ENCODE measurements around the gene GCN1. TPM values are rescaled to one million over a fixed set of nuclear protein-coding genes. Genes with fewer than 3 reads are reported as not detected.

The GCN1 gene
- total RNA-seq, 1 experiment from 2014 or later: 47.4 TPM

DNA sequence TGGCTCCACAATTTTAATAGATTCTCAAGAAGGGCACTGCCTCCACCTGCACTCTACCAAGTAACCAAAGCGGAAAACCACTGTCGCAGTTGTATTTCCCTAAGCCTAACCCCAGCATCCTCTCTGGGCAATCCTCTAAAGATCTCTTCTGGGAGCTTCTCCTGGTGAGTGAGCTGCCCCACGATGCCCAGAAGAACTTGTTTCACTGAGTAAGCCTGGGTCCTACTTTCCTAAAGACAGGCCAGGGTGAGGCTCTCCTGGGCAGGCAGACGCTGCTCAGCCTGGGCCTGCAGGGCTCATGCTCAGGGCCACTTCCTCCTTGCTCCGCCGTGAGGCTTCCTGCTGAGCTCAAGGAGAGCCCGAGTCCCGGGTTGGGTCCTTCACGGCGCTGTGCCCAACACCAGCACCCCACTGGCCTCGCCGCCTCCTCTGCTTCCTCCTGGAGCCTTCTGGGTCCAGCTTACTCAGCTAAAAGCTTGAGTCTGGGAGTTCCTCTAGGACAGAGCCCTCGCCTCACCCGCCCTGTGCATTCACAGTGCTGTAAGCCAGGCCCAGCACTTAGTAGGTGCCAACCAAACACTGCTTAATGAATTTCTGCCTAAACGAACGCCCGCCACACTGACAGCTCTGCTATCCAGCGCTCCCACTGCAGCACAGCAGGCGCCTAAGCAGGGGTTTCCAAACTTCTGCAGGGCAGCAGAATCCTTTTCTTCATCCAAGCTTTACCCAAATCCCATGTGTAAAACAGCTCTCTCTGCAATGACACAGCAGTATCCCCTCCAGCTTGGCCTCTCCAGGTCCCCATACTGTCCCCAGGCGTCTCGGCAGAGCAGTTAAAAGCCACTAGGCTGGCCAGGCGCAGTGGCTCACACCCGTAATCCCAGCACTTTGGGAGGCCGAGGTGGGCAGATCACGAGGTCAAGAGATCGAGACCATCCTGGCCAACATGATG lies 83.7 kb downstream of the GCN1 start:
- Histone ChIP-seq H3K9me3 (replicated peaks) (no peaks in the 10 kb centered on the region), H3K27me3 (replicated peaks) (no peaks in the 10 kb centered on the region), H3K4me3 (no peak overlapping the region), H3K27ac (no peak overlapping the region), H3K4me1 (replicated peaks) (peaks cover 8% of the 10 kb centered on the region), H3K36me3 (peaks cover 31% of the 10 kb centered on the region)
- no peak for DNase-seq (ENCODE audit: low read depth in 1 of 2, low spot score in 2 of 2)

DNA sequence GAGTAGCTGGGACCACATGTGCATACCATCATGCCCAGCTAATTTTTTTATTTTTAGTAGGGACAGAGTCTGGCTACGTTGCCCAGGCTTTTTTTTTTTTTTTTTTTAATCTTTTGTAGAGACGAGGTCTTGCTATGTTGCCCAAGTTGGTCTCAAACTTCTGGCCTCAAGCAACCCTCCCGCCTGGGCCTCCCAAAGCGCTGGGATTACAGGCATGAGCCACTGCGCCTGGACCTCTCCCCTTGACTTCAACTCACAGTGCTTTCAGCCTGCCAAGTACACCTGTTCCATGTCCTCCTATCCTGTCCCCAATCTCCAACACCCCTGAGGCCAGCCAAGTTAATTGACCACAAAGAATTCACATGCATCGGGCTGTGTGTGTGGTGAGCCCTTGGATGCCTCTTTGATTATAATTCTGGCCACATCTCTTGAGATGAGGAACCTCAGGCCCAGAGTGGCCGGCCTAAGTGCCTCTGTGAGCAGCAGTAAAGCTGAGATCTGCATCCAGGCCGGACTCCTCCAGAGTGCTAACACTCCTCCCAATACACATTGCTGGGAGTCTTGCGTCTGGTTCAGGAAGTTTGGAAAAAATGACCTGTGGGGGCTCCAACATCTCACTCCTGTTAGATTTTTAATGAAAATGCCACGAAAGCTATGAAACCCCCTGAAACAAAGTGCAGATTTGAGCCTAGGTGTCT lies 84.8 kb downstream of the GCN1 start:
- no peaks in the 10 kb centered on the region for H3K4me1 ChIP-seq (replicated peaks)
- DNase-seq (ENCODE audit: low read depth in 1 of 2, low spot score in 2 of 2): no peak
- no peaks in the 10 kb centered on the region for H3K27me3 ChIP-seq (replicated peaks)
- peaks cover 23% of the 10 kb centered on the region for H3K36me3 ChIP-seq
- H3K4me3 ChIP-seq: no peak overlapping the region
- no peak overlapping the region for H3K27ac ChIP-seq
- H3K9me3 ChIP-seq (replicated peaks): no peaks in the 10 kb centered on the region

DNA sequence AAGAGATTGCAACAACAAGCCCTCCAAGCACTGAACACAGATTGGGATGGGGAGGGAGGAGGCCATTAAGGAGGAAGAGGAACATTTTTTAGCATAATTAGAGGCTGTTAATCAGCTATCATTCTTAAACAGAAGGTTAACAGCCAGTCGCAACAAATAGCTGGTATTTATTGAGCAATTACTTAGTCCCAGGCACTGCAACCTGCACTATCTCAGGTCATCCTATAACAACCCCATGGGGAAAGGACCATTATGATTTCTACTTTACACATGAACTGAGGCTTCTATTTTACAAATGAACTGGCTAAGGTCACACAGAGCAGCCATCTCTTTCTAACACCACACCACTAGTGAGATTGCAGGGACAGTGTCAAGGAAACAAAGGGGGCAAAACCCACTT lies 88.4 kb downstream of the GCN1 start:
- Histone ChIP-seq H3K27ac (no peak overlapping the region), H3K36me3 (peaks cover 47% of the 10 kb centered on the region), H3K27me3 (replicated peaks) (no peaks in the 10 kb centered on the region), H3K4me1 (replicated peaks) (no peaks in the 10 kb centered on the region), H3K4me3 (no peak overlapping the region), H3K9me3 (replicated peaks) (no peaks in the 10 kb centered on the region)
- DNase-seq (ENCODE audit: low read depth in 1 of 2, low spot score in 2 of 2): no peak

DNA sequence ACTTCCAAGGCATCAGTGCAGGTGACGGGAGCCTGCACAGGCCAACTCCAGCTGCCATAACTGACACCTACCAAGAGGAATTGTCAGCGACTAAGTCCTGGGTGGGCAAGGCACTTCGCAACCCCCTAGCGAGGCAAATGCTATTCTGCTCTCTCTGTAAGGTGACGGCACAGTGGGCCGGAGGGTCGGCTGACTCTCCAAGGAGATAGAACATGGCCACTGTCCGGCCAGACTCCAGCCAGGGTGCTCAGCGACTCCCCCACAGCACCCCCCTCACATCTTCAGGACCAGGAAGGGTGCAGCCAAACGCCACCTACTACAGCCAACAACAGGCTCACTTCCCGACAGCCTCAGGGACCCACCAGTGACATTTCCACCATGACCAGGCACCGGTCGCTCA lies 91.1 kb downstream of the GCN1 start:
- no peaks in the 10 kb centered on the region for H3K4me1 ChIP-seq (replicated peaks)
- H3K9me3 ChIP-seq (replicated peaks): no peaks in the 10 kb centered on the region
- no peak overlapping the region for H3K4me3 ChIP-seq
- peaks cover 71% of the 10 kb centered on the region for H3K36me3 ChIP-seq
- H3K27me3 ChIP-seq (replicated peaks): no peaks in the 10 kb centered on the region
- H3K27ac ChIP-seq: no peak overlapping the region
- no peak for DNase-seq (ENCODE audit: low read depth in 1 of 2, low spot score in 2 of 2)

DNA sequence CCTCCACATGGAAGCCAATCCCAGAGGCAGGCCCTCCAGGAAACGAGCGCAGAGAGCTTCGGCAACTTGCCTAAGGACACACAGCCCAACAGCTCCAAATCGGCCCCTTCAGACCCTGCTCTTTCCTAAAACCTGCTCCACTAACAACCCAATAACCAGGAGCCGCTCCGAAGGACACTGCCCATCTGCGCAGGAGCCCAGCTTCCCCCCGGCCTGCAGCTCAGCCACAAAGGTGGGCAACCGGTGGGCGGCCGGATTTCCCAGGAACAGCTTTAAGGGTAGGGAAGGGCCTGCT lies 91.5 kb downstream of the GCN1 start:
- Histone ChIP-seq H3K9me3 (replicated peaks) (no peaks in the 10 kb centered on the region), H3K27ac (no peak overlapping the region), H3K27me3 (replicated peaks) (no peaks in the 10 kb centered on the region), H3K4me3 (no peak overlapping the region), H3K36me3 (peaks cover 75% of the 10 kb centered on the region), H3K4me1 (replicated peaks) (no peaks in the 10 kb centered on the region)
- no peak for DNase-seq (ENCODE audit: low read depth in 1 of 2, low spot score in 2 of 2)

DNA sequence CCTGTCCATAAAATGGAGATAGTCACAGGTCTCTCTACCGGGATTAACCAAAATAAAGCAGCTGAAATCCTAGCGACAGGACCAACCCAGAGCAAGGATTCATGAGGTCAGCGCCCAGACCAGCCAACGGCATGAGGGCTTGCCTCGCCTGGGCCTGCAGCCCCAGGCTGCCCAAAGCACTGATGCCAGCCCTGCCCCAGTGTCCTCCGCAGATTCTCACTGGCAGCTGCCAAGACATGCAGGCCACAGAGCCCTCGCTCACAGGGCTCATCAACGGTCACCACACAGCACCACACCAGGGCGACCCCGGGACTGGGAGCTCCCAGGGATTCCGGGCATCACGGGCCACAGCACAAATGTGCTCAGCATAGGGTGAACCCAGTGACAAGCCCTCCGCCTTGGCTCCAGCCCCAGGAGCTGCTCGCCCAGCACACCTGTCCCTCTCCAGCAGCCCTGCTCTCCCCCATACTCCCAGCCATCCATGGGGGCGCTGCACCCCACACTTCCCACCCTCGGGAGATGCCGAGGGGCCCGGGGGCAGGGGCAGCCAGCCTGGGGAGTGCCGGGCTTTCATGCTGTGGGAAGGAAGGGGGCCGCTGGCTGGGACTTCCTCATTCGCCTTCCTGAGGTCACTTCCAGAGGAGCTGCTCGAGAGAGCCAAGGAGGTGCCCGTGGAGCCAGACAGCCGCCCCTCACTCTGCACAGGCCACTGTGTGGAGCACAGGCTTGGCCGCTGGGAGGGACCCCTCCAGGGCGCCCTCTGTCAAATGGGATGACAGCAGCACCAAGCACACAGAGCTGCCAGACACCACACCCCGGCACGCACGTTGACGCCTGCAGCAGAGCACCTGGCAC lies 92.1 kb downstream of the GCN1 start:
- Histone ChIP-seq H3K4me3 (no peak overlapping the region), H3K9me3 (replicated peaks) (no peaks in the 10 kb centered on the region), H3K27ac (no peak overlapping the region), H3K4me1 (replicated peaks) (no peaks in the 10 kb centered on the region), H3K27me3 (replicated peaks) (no peaks in the 10 kb centered on the region), H3K36me3 (peaks cover 77% of the 10 kb centered on the region)
- DNase-seq (ENCODE audit: low read depth in 1 of 2, low spot score in 2 of 2): no peak

DNA sequence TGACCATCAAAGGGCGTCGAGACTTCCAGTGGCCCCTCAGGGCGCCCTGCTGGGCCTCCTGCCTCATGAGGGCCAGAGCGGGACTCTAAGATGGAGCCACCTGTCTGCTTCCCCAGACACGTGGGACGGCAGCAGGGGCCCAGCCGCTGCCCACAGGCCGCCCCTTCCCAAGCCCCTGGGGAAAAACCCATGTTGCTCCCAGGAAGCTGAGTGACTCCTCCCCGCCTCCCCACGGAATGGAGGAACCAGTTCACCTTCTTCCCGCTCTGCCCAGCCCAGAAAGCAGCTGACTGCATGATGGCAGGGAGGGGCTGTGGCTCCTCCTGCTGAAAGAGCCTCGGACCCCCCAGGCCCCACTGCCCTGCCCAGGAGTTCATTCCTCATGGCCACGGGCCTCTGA lies 92.9 kb downstream of the GCN1 start:
- Histone ChIP-seq H3K4me3 (no peak overlapping the region), H3K4me1 (replicated peaks) (no peaks in the 10 kb centered on the region), H3K27me3 (replicated peaks) (no peaks in the 10 kb centered on the region), H3K27ac (no peak overlapping the region), H3K36me3 (peaks cover 78% of the 10 kb centered on the region), H3K9me3 (replicated peaks) (no peaks in the 10 kb centered on the region)
- no peak for DNase-seq (ENCODE audit: low read depth in 1 of 2, low spot score in 2 of 2)

DNA sequence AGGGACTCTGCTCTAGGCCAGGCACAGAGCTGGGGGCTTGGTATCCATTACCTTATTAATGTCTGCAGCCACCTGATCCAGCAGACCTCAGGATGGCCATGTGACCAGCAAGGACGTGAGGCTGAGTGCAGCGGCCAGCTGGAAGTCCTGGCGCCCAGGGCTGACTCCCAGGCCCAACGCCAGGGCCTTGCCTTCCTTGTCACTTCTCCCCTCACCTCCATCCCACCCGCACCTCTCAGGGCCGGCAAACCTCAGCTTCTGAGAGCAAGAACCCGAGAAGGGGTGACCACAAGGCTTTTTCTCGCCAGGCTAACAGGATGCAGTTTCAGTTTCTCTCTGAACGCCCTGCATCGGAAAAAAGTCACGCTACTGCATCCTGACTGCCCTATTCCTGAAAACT lies 93.3 kb downstream of the GCN1 start:
- H3K27ac ChIP-seq: no peak overlapping the region
- no peaks in the 10 kb centered on the region for H3K4me1 ChIP-seq (replicated peaks)
- DNase-seq (ENCODE audit: low read depth in 1 of 2, low spot score in 2 of 2): no peak
- H3K4me3 ChIP-seq: no peak overlapping the region
- peaks cover 82% of the 10 kb centered on the region for H3K36me3 ChIP-seq
- no peaks in the 10 kb centered on the region for H3K27me3 ChIP-seq (replicated peaks)
- no peaks in the 10 kb centered on the region for H3K9me3 ChIP-seq (replicated peaks)

DNA sequence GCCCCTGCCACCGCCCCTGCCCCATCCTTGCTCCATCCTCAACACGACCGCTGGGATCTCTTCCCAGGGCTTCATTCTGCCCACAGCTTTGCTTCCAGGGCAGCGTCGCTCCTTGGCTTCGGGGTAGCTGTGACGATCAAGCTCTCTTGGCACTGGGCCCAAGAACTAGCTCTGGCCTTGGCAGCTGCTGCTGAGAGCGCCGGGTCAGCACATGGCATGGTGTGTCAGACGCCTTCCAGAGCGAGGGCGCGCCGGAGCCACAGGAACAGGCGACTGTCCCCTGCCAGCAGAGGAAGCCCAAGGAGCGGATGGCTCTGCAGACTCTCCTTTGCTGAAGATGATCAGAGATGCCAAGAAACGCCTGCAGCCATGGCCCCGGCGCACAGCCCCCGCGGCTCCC lies 93.9 kb downstream of the GCN1 start:
- Histone ChIP-seq H3K27me3 (replicated peaks) (no peaks in the 10 kb centered on the region), H3K4me3 (no peak overlapping the region), H3K27ac (no peak overlapping the region), H3K4me1 (replicated peaks) (no peaks in the 10 kb centered on the region), H3K9me3 (replicated peaks) (no peaks in the 10 kb centered on the region), H3K36me3 (peaks cover 85% of the 10 kb centered on the region)
- no peak for DNase-seq (ENCODE audit: low read depth in 1 of 2, low spot score in 2 of 2)

DNA sequence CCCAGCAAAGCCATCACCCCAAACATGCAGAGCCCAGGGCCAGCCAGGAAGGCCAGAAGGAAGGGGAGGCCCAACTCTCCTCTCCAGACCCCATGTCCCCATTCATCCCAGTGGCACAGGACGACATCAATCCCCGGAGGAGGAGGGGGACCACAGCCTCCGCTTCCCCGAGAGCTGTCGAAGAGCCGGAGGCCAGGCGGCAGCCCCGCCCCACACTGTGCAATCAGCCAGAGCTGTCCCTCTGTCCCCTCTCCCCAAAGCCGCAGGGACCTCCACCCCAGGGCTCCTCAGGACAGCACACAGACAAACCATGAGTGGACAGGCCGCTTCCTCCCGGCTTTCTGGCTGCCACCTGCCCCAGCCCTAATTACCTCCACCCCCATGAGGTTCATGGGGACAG lies 94.8 kb downstream of the GCN1 start:
- no peak overlapping the region for H3K4me3 ChIP-seq
- H3K27ac ChIP-seq: no peak overlapping the region
- peaks cover 82% of the 10 kb centered on the region for H3K36me3 ChIP-seq
- no peaks in the 10 kb centered on the region for H3K9me3 ChIP-seq (replicated peaks)
- DNase-seq (ENCODE audit: low read depth in 1 of 2, low spot score in 2 of 2): no peak
- no peaks in the 10 kb centered on the region for H3K4me1 ChIP-seq (replicated peaks)
- no peaks in the 10 kb centered on the region for H3K27me3 ChIP-seq (replicated peaks)

DNA sequence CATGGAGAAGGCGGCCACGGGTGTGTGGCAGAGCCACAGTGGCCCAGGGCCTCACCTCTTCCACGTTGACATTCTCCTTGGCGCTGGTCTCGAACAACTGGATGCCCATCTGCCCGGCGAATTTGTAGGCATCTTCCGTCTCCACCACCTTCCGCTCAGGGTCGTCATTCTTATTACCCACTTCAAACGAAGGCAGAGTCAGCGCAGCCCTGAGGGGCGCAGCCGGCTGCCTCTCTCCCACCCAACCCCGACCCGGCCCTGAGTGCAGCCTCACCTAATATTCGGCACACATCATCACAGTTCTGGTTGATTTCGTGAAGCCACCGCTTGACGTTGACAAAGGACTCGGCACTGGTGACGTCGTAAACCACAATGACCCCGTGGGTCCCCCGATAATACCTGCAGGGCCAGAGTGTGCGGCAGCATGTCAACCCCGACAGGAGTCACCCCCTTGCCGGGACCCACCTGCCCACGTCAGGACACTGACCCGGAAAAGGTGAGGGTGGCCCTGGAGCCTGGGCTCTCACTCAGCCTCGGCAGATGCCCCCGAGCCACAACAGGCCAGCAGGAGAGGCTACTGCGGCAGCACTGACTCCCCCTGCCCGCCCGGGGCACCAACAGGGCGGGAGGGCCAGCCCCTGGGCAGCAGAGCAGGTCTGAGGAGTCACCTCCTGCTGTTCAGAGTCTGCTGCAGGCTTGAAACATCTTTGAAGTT lies 95.6 kb downstream of the GCN1 start:
- Histone ChIP-seq H3K4me1 (replicated peaks) (no peaks in the 10 kb centered on the region), H3K27ac (no peak overlapping the region), H3K4me3 (no peak overlapping the region), H3K27me3 (replicated peaks) (no peaks in the 10 kb centered on the region), H3K9me3 (replicated peaks) (no peaks in the 10 kb centered on the region), H3K36me3 (peaks cover 77% of the 10 kb centered on the region)
- DNase-seq (ENCODE audit: low read depth in 1 of 2, low spot score in 2 of 2): no peak

DNA sequence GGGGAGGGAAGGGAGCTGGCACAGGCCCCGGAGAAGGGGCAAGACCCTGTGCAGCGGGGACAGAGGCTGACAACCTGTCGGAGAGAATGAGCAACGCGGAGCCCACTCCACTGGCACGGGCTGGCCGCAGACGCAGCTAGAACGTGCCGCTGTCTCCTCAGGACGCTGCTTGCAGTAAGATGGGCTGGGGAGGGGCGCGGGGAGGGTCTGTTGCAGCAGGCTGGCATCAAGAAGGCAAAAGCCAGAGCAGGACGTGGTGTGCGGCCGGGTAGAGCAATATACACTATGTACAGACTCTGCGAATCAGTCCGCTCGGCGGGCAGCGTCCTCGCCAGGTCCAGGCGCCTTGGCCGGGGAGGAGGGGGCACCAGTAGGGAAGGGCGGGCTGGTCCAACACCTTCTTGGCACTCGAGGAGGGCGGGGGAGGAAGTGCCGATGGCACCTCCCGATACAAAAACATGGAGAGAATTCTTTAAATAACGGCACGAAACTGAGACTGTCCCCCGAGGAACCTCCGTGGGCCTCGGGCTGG lies 97.8 kb downstream of the GCN1 start:
- no peaks in the 10 kb centered on the region for H3K27me3 ChIP-seq (replicated peaks)
- H3K4me1 ChIP-seq (replicated peaks): no peaks in the 10 kb centered on the region
- H3K27ac ChIP-seq: no peak overlapping the region
- DNase-seq (ENCODE audit: low read depth in 1 of 2, low spot score in 2 of 2): no peak
- H3K9me3 ChIP-seq (replicated peaks): no peaks in the 10 kb centered on the region
- H3K4me3 ChIP-seq: no peak overlapping the region
- peaks cover 57% of the 10 kb centered on the region for H3K36me3 ChIP-seq

DNA sequence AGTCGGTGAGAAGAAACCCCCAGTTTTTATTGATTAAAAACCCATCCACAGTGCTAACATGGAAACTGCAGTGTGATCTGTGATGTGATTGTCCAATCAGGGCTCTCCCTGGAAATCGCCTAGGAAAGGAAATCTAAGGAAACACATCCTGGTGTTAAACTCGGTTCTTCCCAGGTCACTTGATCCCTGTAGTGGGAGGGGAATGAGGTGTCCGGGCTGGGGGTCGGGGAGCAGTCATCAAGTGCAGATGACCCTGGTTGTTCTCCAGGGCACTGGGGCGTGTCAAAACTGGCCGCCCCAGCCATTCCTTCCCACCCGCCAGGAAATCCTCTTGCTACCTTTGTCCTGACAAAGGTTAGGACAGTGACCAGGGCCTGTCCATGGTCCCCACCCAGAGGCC lies 98.8 kb downstream of the GCN1 start:
- no peaks in the 10 kb centered on the region for H3K9me3 ChIP-seq (replicated peaks)
- H3K4me1 ChIP-seq (replicated peaks): no peaks in the 10 kb centered on the region
- H3K36me3 ChIP-seq: peaks cover 49% of the 10 kb centered on the region
- H3K4me3 ChIP-seq: no peak overlapping the region
- no peaks in the 10 kb centered on the region for H3K27me3 ChIP-seq (replicated peaks)
- H3K27ac ChIP-seq: no peak overlapping the region
- DNase-seq (ENCODE audit: low read depth in 1 of 2, low spot score in 2 of 2): no peak
